Measurements from ENCODE around the gene SPATA45. TPM values are rescaled to one million over a fixed set of nuclear protein-coding genes. Genes with fewer than 3 reads are reported as not detected.
"Not testable (repeated sequence)": the region's sequence is repeated elsewhere in the genome, so short reads cannot be mapped to it uniquely, and the experiment has no call there.

SPATA45 gene
- total and polyA plus RNA-seq, 12 donors, result 0.39 to 0.56 TPM; not detected in 10

- Histone ChIP-seq H3K4me1 (replicated peaks in 1 of 2) (peaks cover 0 to 3% of the 10 kb centered on the region in 2 donors), H3K4me3 (no peak overlapping the region), H3K36me3 (replicated peaks in 1 of 2) (no peaks in the 10 kb centered on the region), H3K27ac (no peak overlapping the region), H3K9me3 (replicated peaks in 1 of 3) (no peaks in the 10 kb centered on the region), H3K27me3 (no peaks in the 10 kb centered on the region)
- no peak for TF ChIP-seq POLR2A (IDR thresholded peaks at IDR 0.05)
- TF ChIP-seq, protein P1, sequence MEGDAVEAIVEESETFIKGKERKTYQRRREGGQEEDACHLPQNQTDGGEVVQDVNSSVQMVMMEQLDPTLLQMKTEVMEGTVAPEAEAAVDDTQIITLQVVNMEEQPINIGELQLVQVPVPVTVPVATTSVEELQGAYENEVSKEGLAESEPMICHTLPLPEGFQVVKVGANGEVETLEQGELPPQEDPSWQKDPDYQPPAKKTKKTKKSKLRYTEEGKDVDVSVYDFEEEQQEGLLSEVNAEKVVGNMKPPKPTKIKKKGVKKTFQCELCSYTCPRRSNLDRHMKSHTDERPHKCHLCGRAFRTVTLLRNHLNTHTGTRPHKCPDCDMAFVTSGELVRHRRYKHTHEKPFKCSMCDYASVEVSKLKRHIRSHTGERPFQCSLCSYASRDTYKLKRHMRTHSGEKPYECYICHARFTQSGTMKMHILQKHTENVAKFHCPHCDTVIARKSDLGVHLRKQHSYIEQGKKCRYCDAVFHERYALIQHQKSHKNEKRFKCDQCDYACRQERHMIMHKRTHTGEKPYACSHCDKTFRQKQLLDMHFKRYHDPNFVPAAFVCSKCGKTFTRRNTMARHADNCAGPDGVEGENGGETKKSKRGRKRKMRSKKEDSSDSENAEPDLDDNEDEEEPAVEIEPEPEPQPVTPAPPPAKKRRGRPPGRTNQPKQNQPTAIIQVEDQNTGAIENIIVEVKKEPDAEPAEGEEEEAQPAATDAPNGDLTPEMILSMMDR (IDR thresholded peaks at IDR 0.05), result no peak
- DNase-seq, result no peak
- intact Hi-C loops (cut with DNase I), result no loop called here
- 87 to 92% (median 89%) methylated on average over 5 of the region's 5 CpGs for WGBS, 4 donors
Measured at GRCh38 chr1:212852105-212852688, 4.7 kb upstream of the SPATA45 start.

DNA sequence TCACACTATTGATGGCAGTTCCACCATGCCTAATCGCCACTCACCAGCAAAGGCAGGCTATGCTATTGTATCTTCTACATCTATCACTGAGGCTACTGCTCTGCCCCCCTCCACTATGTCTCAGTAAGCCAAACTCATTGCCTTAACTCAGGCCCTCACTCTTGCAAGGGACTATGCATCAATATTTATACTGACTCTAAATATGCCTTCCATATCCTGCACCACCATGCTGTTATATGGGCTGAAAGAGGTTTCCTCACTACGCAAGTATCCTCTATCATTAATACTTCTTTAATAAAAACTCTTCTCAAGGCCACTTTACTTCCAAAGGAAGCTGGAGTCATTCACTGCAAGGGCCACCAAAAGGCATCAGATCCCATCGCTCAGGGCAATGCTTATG lies 2.9 kb downstream of the SPATA45 start:
- H3K4me1 ChIP-seq (replicated peaks in 1 of 2); DNase-seq; H3K9me3 ChIP-seq (replicated peaks in 1 of 3); H3K4me3 ChIP-seq; H3K36me3 ChIP-seq (replicated peaks in 1 of 2); H3K27ac ChIP-seq; H3K27me3 ChIP-seq; intact Hi-C loops (cut with DNase I): not testable (repeated sequence)
- WGBS, 4 donors, result 64 to 86% (median 82%) methylated on average over 3 of the region's 3 CpGs

DNA sequence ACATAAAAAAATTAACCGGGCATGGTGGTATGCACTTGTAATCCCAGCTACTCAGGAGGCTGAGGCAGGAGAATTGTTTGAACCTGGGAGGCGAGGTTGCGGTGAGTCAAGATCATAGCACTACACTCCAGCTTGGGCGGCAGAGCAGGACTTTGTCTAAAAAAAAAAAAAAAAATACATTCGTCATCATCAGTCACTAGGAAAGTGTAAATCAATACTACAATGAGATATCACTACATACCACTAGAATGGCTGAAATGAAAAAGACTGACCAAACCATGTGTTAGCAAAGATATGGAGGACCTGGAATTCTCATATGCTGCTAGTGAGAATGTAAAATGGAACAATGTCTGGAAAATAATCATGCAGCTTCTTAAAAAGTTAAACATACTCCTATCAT lies 9.3 kb downstream of the SPATA45 start:
- H3K9me3 ChIP-seq (replicated peaks in 1 of 3), result no peaks in the 10 kb centered on the region
- H3K27ac ChIP-seq, result no peak overlapping the region
- no peak for TF ChIP-seq POLR2A (IDR thresholded peaks at IDR 0.05)
- TF ChIP-seq, protein P1 (IDR thresholded peaks at IDR 0.05), result no peak
- no peaks in the 10 kb centered on the region for H3K36me3 ChIP-seq (replicated peaks in 1 of 2)
- no peaks in the 10 kb centered on the region for H3K4me1 ChIP-seq (replicated peaks in 1 of 2)
- intact Hi-C loops (cut with DNase I), result no loop called here
- DNase-seq, result no peak
- no peak overlapping the region for H3K4me3 ChIP-seq
- 91 to 94% (median 92%) methylated on average over 5 of the region's 5 CpGs for WGBS, 4 donors
- no peaks in the 10 kb centered on the region for H3K27me3 ChIP-seq

- H3K27me3 ChIP-seq; H3K9me3 ChIP-seq (replicated peaks in 1 of 3); DNase-seq; intact Hi-C loops (cut with DNase I); H3K36me3 ChIP-seq (replicated peaks in 1 of 2); H3K4me1 ChIP-seq (replicated peaks in 1 of 2); H3K4me3 ChIP-seq; H3K27ac ChIP-seq: not testable (repeated sequence)
- WGBS, 4 donors, result 84 to 86% (median 85%) methylated on average over 8 of the region's 8 CpGs
Measured at GRCh38 chr1:212833211-212834207, 13.9 kb downstream of the SPATA45 start.

- TF ChIP-seq, protein P1 (IDR thresholded peaks at IDR 0.05), result no peak
- TF ChIP-seq POLR2A (IDR thresholded peaks at IDR 0.05), result no peak
- Histone ChIP-seq H3K27ac (no peak overlapping the region), H3K4me3 (no peak overlapping the region), H3K27me3 (no peaks in the 10 kb centered on the region), H3K9me3 (replicated peaks in 1 of 3) (peaks cover 0 to 5% (median 0%) of the 10 kb centered on the region in 3 donors), H3K36me3 (replicated peaks in 1 of 2) (no peaks in the 10 kb centered on the region), H3K4me1 (replicated peaks in 1 of 2) (no peaks in the 10 kb centered on the region)
- 65 to 80% (median 76%) methylated on average over 2 of the region's 2 CpGs for WGBS, 4 donors
- intact Hi-C loops (cut with DNase I), result loop anchor here in 1 of 2 donors (10.0 kb wide), 1 partner anchor 156 kb away; no protein-coding TSS in a partner anchor
- no peak for DNase-seq
Measured at GRCh38 chr1:212828395-212828794, 19.1 kb downstream of the SPATA45 start.
